Measurements from ENCODE around the gene NKIRAS2.

NKIRAS2 gene

DNA sequence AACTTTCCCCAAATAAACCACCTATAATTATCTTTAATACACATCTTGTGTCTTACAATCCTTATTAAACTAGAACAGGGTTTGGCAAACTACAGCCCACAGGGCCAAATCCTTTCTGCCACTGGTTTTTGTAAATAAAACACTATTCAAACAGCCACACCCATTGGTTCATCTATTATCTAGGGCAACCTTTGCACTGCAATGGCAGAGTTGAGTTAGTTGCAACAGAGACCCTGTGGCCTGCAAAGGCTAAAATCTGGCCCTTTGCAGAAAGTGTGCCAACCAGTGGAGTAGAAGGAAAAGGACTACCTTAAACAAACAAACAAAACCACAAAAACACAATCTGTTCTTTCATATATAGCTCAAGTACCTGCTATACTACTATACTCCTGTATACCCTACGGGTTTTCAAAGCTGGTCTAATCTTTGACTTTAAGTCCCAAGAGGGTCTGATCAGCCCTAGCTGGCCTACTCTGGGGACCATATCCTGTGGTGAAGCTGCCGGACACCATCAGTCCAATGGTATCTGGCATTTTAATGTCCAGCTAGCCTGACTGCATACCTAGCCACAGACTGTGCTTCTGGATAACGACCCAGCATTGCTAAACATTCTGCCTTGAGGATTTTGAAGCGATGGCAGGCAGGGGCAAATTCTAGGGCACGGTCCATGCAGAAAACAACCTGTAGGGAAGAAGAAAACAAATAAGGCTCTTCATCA lies 30.0 kb upstream of the NKIRAS2 start:
- CTCF ChIA-PET, result interaction anchor here (0.5 to 2.2 kb wide), 6 partner anchors 10 to 1233 kb away, joined by 3 to 6 read pairs (median 4); no protein-coding TSS in a partner anchor
- POLR2A ChIA-PET, result no interaction called here
- TF ChIP-seq, protein P1, sequence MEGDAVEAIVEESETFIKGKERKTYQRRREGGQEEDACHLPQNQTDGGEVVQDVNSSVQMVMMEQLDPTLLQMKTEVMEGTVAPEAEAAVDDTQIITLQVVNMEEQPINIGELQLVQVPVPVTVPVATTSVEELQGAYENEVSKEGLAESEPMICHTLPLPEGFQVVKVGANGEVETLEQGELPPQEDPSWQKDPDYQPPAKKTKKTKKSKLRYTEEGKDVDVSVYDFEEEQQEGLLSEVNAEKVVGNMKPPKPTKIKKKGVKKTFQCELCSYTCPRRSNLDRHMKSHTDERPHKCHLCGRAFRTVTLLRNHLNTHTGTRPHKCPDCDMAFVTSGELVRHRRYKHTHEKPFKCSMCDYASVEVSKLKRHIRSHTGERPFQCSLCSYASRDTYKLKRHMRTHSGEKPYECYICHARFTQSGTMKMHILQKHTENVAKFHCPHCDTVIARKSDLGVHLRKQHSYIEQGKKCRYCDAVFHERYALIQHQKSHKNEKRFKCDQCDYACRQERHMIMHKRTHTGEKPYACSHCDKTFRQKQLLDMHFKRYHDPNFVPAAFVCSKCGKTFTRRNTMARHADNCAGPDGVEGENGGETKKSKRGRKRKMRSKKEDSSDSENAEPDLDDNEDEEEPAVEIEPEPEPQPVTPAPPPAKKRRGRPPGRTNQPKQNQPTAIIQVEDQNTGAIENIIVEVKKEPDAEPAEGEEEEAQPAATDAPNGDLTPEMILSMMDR (IDR thresholded peaks at IDR 0.05; ENCODE audit: insufficient read depth, low read length, missing control alignments), result no peak
- no peak overlapping the region for H3K4me3 ChIP-seq (ENCODE audit: low read depth, low read length)
- no peak for DNase-seq (ENCODE audit: low read depth, low spot score)

DNA sequence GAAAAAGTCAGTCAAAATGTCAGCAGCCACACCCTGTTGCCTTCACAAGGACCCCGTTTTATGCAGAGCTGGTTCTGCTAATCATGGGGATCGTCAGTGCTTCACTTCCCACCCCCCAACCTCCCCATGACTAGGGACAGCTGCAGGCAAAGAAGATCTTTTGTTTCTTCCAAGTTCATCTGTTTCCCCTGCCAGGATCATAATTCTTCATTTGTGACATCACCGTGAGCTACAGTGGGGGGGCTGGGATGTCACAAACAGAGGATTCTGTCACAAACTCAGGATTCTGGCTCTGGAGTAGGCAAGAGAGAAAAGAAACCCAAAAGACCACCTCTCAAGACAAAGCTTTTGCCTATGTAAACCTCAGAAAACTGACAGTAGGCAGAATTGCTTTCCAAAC lies 27.3 kb upstream of the NKIRAS2 start:
- CTCF ChIA-PET, result interaction anchor here (0.8 to 0.9 kb wide), 2 partner anchors 12 to 29 kb away, joined by 3 read pairs; no protein-coding TSS in a partner anchor

DNA sequence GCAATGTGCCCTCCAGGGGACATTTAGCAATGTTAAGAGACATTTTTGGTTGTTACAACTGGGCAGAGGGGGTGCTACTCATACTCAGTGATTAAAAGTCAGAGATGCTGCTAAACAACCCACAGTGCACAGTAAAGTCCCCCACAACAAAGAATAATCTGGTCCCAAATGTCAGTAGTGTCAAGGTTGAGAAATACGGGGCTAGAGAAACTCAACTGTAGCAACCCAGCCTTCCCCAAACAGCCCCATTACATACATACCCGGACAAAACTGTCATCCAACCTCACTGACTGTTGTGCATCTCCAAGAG lies 23.1 kb upstream of the NKIRAS2 start:
- ChIA-PET POLR2A (no interaction called here), CTCF (interaction anchor here (0.9 to 1.2 kb wide), 2 partner anchors 15 to 28 kb away, joined by 3 to 4 read pairs; no protein-coding TSS in a partner anchor)
- DNase-seq (ENCODE audit: low read depth, low spot score), result no peak
- TF ChIP-seq, protein P1 (IDR thresholded peaks at IDR 0.05; ENCODE audit: insufficient read depth, low read length, missing control alignments), result no peak
- no peak overlapping the region for H3K4me3 ChIP-seq (ENCODE audit: low read depth, low read length)

More for the DNA sequence above, 27.3 kb upstream of the NKIRAS2 start:
- POLR2A ChIA-PET, result no interaction called here
- TF ChIP-seq, protein P1 (IDR thresholded peaks at IDR 0.05; ENCODE audit: insufficient read depth, low read length, missing control alignments), result no peak
- no peak overlapping the region for H3K4me3 ChIP-seq (ENCODE audit: low read depth, low read length)
- DNase-seq (ENCODE audit: low read depth, low spot score), result no peak

DNA sequence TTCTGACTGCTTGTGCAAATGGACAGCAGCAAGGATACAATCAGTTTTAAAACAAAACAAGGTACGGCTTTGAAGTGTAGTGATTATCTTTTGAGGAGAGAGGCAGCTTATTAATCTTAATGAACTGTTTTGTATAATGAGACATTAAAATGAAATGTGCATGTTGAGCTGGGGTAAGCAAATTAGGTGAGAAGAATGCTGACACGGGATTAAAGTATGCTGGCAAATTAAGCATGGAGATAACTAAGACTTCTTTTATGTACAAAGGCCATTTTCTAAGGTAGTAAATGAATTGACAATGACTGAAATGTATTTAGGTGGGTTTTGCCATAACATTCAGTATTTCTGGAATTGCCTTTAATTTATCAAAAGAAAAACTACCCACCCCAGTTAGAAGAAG lies 21.4 kb upstream of the NKIRAS2 start:
- ChIA-PET CTCF (interaction anchor here (1.2 to 1.7 kb wide), 2 partner anchors 17 to 36 kb away, joined by 4 to 5 read pairs; no protein-coding TSS in a partner anchor), POLR2A (no interaction called here)
- H3K4me3 ChIP-seq (ENCODE audit: low read depth, low read length), result no peak overlapping the region
- no peak for DNase-seq (ENCODE audit: low read depth, low spot score)
- TF ChIP-seq, protein P1 (IDR thresholded peaks at IDR 0.05; ENCODE audit: insufficient read depth, low read length, missing control alignments), result no peak

DNA sequence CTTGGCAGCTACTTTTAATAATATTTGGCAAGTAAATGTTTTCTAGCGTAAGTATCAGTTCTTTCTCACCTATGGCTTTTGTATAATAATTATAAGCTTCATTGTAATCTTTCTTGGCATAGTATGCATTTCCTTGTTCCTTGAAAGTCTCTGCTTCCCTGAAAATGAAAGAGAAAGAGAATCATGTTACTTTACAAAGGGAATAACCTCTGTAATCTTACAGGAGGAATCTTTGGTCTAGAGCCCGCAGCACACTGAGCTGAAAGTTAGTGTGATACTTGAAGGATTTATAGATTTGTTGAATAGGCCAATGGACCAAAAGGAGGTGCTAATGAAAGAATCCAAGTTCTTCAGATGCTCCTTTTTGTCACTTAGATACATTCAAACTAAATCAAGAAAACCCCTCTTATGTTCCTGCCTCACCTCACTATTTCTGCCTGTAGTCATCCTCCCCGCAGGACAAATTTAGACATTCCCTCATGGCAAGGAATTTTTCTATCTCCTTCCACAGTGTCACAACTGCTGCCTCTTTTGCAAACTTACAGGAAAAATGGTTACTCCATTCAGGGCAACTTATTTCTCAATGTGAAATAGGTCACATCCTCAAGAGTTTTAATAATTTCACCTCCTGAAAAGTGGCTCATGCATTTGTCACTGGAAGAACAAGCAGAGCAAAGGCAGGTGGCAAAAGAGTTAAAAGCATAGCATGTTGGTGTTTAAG lies 19.3 kb upstream of the NKIRAS2 start:
- POLR2A ChIA-PET, result no interaction called here
- H3K4me3 ChIP-seq (ENCODE audit: low read depth, low read length), result no peak overlapping the region
- CTCF ChIA-PET, result interaction anchor here (0.8 to 1.3 kb wide), 4 partner anchors 11 to 37 kb away, joined by 3 read pairs; partner anchors contain the start of gene DNAJC7
- no peak for DNase-seq (ENCODE audit: low read depth, low spot score)
- TF ChIP-seq, protein P1 (IDR thresholded peaks at IDR 0.05; ENCODE audit: insufficient read depth, low read length, missing control alignments), result no peak

DNA sequence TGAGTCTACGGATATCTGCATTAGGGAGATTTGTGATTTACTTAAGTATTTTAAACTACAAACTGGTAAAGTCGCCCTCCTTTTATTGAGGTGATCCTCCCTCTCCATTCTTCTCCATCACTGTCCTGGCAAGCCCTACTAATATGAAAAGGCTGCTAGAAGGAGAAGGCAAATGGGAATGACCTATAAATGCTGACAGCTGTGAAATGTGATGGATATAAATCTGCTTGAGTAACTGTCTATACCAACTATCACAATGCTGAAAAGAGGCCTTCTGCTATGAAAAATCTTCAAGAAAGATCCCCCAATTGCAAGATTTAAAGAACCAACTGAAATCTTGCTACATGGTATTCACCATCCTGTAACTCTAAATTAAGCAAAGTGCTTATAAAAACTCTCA lies 18.2 kb upstream of the NKIRAS2 start:
- TF ChIP-seq, protein P1 (IDR thresholded peaks at IDR 0.05; ENCODE audit: insufficient read depth, low read length, missing control alignments), result no peak
- ChIA-PET CTCF (interaction anchor here (1.2 to 3.3 kb wide), 3 partner anchors 11 to 17 kb away, joined by 3 to 10 read pairs (median 3); partner anchors contain the start of gene DNAJC7), POLR2A (no interaction called here)
- H3K4me3 ChIP-seq (ENCODE audit: low read depth, low read length), result no peak overlapping the region
- no peak for DNase-seq (ENCODE audit: low read depth, low spot score)

Measured in AG04449 (cell line).